Caki2 (cell line): Measurements from ENCODE around the gene SLC38A9. TPM values are rescaled to one million over a fixed set of nuclear protein-coding genes. Genes with fewer than 3 reads are reported as not detected.
A peak's percentile ranks its signal among the peaks of the same experiment; 100 is the strongest.
"Not testable (repeated sequence)": the region's sequence is repeated elsewhere in the genome, so short reads cannot be mapped to it uniquely, and the experiment has no call there.

ENCODE experiments used
- DNase-seq: peaks from one replicate; pipeline ENCODE4 v3.0.0-alpha.2; 2015; ENCODE audit warnings: low read depth
- in situ Hi-C: cut with HindIII; loops from 2 replicates; pipeline ENCODE4 v1.10.0; 2016; ENCODE audit warnings: low sequenced_read_pairs, low pct_unique_long_range_greater_than_20kb, mixed read lengths
- total RNA-seq: library from RNA; depleted of rRNA; stranded (reverse); fragments of >200 nt; shearing (Covaris generic); gene quantifications from 2 replicates; pipeline ENCODE4 v1.2.3, GENCODE V29; 2014; ENCODE audit warnings: low replicate concordance

The SLC38A9 gene
- total RNA-seq, 1 experiment from 2014 or later = 10.7 TPM

DNA sequence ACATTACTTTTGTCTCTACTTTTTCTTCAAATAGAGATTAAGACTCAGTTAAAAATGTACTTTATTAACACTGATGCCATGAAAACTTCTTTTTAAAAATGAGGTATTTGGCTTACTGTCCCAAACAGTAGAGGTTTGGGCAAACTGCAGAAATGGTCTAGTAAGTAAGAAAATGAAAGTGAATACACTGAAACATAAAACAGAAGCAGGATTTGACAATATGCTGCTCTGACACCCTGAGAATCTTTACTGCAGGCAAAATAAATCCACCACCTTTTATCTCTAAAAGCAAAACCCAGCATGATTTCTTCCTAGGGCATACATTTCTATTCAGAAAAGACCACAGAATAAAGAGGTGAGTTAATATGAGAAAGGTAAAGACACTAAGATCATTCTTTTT, 86.2 kb downstream of the SLC38A9 start:
- in situ Hi-C loops = no loop called here
- DNase-seq = no peak

DNA sequence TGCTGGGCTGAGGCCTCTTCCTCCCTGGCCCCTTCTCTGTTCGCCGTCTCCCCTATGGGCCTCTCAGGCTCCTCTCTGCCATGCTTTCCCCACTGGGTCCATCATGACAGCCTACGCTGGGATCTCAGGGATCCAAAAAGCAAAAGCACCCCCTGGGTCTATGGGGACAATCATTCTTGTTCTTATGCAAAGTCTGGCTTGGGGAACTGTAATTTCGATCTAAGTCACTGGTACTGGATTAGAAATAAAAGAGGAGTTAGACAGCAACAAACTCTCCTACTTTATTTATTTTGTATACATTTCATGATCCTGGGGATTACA, 86.6 kb downstream of the SLC38A9 start:
- in situ Hi-C loops = no loop called here
- DNase-seq = no peak

DNA sequence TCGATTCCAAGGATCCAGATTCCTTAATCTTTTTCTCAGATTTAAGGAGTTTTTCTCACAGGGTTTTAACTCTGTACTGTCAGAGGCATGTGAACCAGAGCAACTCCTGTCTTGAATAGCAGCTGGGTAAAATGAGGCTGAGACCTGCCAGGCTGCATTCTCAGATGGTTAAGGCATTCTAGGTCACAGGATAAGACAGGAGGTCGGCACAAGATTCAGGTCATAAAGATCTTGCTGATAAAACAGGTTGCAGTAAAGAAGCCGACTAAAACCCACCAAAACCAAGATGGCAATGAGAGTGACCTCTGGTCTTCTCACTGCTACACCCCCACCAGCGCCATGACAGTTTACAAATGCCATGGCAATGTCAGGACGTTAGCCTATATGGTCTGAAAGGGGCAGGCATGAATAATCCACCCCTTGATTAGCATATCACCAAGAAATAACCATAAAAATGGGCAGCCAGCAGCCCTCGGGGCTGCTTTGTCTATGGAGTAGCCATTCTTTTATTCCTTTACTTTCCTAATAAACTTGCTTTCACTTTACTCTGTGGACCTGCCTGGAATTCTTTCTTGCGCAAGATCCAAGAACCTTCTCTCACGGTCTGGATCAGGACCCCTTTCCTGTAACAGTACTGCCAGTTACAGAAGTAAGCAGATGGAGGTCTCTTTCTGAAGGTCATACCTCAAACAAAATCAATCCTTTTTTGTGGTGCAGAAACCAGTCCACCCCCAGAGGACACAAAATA, 87.1 kb downstream of the SLC38A9 start:
- in situ Hi-C loops = no loop called here

DNA sequence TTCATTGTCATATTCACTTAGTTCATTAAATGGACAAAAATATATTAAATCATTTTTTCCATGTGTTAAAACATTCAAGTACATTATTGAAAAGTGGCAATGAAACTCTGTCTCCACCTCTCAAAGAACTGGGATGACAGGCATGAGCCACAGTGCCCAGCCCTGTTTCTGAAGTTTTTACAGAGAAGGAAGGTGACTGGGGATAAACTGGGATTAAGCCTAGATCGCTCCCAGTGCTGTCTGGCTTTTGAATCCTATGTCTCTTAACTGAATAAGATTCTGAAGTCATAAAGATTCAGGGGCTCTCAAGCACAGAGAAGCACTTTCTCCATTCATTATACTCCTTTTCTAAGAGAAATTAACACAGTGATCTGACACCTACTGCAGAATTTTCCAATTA, 88.3 kb downstream of the SLC38A9 start:
- no peak for DNase-seq
- in situ Hi-C loops = no loop called here

More for the DNA sequence above, 87.1 kb downstream of the SLC38A9 start:
- no peak for DNase-seq

DNA sequence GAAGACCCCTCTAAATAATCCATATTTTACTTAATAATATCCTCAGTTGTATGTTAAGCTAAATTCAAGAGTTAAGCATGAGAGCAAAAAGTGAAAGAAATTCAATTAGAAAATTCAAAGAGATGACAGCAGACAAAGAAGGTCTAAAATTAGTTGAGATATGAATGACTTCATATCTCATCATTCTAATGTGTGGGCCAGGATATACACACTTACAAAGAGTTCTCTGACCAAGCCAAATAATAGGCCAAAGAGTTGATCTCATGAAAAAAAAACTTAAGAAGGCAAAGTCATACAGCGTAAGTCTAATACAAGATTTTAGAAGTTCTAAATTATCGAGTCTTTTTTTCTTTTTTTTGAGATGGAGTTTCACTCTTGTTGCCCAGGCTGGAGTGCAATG, 89.7 kb downstream of the SLC38A9 start:
- DNase-seq = no peak
- in situ Hi-C loops = no loop called here

DNA sequence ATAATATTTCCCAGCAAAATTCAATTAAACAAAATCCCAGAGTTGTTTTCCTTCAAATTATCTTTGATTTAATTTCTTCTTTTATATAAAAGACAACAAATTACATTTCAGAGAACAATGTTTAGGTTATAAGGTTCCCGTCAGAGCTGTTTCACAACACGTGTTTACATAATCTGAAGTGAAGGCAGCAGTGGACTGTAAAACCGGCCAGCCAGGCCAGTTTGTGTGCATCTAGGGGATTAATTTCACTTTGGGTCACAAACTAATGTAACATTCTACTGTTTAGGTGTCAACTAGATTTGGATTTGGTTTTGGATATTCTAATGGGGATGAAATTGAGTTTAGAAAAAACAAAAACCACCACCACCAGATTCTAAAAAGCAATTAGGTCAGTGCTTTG, 90.9 kb downstream of the SLC38A9 start:
- no peak for DNase-seq
- in situ Hi-C loops = no loop called here

DNA sequence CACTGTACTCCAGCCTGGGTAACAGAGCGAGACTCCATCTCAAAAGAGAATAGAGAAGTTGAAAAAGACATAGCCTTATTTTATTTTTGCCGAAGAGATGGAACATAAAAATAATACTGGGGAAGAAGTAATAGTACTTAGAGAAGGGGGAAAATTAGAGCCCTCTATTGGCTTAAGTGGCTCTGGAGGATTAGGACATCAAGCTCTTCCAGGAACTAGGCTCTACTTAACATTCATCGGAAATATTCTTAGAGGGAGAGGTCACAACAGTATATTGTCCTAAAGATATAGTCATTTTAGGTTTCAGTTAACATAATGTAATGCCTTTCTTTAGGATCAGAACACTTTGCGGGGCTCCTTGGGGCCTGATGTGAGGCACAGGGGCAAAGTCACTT, 91.4 kb downstream of the SLC38A9 start:
- no peak for DNase-seq
- in situ Hi-C loops = no loop called here

DNA sequence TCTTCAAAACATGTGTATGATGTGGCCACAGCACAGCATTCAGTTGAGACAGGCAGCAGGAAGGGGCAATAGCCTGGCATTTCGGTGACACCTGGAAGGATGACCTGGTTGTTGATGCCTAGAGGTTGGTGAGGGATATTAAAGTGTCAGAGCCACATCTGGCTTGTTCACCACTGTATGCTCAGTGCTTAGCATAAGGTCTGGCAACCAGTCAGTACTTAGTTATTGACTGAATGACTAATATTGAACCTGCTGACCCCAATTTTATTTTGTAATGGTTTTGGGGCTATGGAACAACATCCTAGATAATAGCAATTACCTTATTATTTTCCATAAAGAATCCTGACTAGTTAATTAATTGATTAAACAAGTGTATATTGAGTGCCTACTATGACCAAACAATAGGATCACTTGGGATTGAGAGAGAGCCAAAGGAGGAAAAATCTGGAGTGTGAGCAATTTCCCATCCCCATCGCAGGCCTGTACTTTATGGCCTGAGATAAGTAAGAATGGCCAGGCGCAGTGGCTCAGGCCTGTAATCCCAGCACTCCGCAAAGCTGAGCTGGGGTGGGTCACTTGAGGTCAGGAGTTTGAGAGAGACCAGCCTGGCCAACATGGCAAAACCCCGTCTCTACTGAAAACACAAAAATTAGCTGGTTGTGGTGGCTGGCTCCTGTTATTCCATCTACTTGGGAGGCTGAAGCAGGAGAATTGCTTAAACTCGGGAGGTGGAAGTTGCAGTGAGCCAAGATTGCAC, 91.9 kb downstream of the SLC38A9 start:
- in situ Hi-C loops = no loop called here
- no peak for DNase-seq

DNA sequence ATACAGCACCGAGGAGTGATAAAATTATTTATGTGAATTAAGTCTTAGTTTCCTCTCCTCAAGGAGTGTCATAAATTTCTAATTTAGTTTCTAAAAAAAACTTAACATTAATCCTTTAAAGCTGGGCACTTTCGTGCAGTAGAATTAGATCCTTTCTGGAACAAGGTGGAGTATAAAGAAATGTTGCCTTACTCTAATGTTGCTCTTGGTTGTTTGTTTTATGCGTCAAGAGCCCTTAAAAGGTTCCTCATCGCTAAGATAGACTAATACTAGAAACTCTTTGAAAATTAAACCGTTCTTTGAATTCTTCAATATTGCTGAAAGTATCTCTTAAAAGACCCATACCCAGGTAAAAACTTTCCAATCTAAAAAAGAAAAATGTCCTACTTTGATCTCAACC, 93.8 kb downstream of the SLC38A9 start:
- in situ Hi-C loops = no loop called here
- no peak for DNase-seq

DNA sequence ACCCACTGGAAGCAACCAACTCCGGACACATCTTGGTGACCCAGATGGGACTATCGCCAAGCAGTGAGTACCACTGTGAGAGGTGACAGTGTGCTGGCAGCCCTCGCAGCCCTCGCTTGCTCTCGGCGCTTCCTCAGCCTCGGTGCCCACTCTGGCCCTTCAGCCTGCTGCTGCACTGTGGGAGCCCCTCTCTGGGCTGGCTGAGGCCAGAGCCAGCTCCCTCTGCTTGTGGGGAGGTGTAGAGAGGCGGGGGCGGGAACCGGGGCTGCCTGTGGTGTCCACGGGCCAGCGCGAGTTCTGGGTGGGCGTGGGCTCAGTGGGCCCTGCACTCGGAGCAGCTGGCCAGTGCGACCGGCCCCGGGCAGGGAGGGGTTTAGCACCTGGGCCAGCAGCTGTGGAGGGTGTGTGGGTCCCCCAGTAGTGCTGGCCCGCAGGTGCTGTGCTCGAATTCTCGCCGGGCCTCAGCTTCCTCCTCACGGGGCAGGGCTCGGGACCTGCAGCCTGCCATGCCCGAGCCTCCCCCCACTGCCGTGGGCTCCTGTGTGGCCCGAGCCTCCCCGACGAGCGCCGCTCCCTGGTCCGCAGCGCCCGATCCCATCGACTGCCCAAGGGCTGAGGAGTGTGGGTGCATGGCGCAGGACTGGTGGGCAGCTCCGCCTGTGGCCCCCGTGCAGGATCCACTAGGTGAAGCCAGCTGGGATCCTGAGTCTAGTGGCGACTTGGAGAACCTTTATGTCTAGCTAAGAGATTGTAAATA, 98.8 kb downstream of the SLC38A9 start:
- DNase-seq = no peak
- in situ Hi-C loops = no loop called here

DNA sequence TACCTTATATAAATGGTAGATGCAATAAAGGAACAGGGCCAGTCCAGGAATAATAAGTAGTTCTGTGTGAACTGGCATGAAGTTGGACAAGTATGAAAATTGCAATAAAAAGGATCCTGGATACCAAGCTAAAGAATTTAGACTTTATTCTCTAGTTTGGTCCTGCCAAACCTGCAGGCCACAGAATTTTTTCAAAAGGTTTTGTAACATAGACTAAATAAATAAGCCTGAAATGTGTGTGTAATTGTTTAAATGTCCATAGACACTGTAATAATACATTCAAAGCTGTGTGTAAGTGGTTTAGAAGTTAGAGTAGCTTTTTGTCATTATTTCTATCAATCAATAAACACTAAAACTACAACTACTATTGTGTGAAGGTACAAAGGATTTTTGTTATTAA, 101.6 kb downstream of the SLC38A9 start:
- DNase-seq = no peak
- in situ Hi-C loops = no loop called here

DNA sequence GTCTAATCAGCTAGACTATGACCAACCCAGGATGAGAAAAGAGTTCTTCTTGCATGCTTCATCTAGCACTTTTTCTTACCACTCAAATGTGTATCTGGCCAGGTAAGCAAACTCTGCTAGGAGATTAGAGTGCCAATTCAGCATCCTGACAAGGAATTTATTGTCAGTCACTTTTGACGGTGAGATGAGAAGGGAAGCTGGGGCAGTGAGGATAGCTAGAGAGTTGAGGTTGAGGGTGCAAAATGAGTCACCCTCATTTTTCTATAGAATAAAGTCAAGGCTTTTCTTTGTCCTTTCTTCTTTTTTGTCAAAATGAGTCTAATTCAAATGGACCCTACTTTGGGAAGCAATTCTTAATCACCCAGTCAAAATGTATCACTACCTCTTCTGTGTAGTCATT, 102.7 kb downstream of the SLC38A9 start:
- no peak for DNase-seq
- in situ Hi-C loops = no loop called here

DNA sequence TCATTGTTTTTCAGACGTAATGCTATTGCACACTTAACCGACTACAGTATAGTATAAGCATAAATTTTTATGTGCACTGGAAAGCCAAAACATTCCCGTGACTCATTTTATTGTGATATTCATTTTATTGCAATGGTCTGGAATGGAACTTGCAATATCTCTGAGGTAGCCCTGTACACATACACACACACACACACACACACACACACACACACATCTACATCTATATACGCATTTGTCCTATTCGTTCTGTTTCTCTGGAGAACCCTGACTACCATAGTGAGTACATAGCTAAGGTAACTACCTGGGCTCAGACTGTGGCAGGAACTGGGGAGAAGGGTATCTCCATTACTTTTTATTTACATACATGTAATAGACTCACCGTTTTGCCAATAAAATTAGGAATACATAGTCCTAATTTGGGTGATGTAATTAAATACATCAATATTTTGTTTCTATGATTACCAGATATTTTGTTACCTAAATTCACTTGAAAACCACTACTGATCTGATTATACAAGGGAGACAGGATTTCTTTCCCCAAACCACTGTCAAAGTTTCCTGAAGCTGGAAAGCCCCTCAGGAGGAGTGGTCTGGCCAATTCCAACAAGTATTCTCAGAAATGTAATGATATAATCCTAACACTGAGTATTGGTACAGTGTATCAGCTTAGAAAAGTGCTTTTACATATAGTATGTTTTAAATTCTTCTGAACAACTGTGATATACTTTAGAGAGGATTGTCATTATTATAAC, 103.4 kb downstream of the SLC38A9 start:
- in situ Hi-C loops = no loop called here

DNA sequence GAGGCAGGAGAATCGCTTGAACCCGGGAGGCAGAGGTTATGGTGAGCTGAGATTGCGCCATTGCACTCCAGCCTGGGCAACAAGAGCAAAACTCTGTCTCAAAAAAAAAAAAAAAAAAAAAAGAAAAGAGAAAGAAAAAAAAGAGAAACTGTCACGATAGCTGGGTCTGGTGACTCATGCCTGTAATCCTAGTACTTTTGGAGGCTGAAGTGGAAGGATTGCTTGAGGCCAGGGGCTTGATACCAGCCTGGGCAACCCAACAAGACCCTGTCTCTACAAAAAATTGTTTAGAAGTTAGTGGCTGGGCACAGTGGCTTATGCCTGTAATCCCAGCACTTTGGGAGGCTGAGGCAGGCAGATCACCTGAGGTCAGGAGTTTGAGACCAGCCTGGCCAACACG, 104.8 kb downstream of the SLC38A9 start:
- DNase-seq, in situ Hi-C loops: not testable (repeated sequence)

More for the DNA sequence above, 103.4 kb downstream of the SLC38A9 start:
- no peak for DNase-seq

DNA sequence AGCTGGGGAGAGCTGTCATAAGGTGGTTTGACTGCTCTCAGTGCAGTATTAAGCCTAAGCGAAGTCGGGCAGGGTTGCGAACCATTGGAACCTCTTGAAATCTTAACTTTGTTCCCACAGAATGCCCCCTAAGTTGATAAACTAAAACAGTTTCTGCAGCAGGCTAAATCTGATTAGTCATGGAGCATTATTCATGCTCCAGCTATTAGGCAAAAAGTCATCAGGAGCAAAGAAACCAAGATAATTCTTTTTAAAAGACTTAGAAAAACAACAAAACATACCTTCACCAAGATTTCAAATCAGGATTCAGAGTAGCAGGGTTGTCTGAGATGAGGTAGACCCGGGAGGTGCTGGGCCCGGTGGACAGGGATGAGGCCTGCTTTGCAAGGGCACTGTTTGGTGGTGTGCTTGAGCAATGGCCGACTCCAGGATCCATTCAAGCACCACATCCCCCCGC, 107.5 kb downstream of the SLC38A9 start:
- DNase-seq = peak; percentile 77
- in situ Hi-C loops = no loop called here

DNA sequence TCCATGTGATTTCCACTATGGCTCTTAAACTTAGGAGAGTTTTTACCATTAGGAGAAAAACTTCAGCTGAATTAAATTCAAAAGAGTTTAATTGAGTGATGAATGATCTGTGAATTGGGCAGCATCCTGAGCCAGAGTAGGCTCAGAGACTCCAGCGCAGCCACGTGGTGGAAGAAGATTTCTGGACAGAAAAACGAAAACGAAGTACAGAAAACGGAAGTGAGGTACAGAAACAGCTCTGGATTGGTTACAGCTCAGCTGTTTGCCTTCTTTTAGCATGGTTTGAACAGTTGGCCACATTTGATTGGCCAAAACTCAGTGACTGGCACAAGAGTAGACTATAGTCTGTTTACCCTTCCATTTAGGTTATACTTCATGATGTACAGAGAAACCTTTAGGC, 108.2 kb downstream of the SLC38A9 start:
- in situ Hi-C loops = no loop called here
- DNase-seq = peak; percentile 71

DNA sequence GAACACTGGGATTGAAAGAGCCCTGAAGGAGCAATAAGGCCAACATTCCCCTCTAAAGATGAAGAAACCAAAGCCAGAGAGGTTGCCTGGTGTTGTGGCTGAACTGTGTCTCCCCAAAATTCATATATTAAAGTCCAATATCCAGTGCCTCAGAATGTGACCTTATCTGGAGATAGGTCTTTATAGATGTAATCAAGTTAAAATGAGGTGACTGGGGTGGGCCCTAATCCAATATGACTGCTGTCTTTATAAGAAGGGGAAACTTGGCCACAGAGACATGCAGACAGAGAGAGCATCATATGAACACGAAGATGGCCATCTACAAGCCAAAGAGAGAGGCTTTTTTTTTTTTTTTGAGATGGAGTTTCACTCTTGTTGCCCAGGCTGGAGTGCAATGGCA, 110.5 kb downstream of the SLC38A9 start:
- in situ Hi-C loops = no loop called here

DNA sequence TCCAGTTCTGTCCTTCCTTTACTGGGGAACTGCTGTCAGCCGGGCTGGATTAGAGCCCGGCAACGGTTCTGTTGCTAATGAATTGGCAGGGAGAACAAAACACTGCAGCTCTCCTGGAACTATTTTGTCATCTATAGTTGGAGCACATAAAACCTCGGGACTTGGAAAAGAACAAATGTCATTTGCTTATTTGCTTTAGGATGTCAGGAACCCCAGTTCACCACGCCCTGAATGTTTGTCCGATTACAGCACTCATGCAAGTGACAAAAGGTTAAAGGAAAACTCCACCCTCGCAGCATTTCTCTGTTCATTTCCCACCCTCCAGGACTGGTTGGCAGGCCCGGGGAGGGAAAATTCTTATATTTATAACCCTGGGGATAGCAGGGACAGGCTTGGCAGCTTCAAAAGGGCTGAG, 110.9 kb downstream of the SLC38A9 start:
- DNase-seq = peak; percentile 90
- in situ Hi-C loops = no loop called here

More for the DNA sequence above, 110.5 kb downstream of the SLC38A9 start:
- DNase-seq = no peak
